Epithelial cell of esophagus (primary cell): Measurements from ENCODE around the gene DHRSX.
"Not testable (repeated sequence)": the region's sequence is repeated elsewhere in the genome, so short reads cannot be mapped to it uniquely, and the experiment has no call there.

Experiments used
- DNase-seq: peaks from one replicate; pipeline ENCODE4 v3.0.0; 2010; ENCODE audit warnings: low read depth
- H3K4me3 ChIP-seq: 2 replicates; pipeline ENCODE4 v1.5.1; 2011; ENCODE audit warnings: mild to moderate bottlenecking, low read length, control low read depth
- TF ChIP-seq, protein P1 (sequence below): IDR thresholded peaks from 2 replicates; pipeline ENCODE4 v1.5.1; 2011; ENCODE audit warnings: low read depth, mild to moderate bottlenecking, low read length, control low read depth, inconsistent platforms; ENCODE audit not compliant: insufficient read depth; ENCODE audit errors: missing control alignments

DHRSX gene

DNA sequence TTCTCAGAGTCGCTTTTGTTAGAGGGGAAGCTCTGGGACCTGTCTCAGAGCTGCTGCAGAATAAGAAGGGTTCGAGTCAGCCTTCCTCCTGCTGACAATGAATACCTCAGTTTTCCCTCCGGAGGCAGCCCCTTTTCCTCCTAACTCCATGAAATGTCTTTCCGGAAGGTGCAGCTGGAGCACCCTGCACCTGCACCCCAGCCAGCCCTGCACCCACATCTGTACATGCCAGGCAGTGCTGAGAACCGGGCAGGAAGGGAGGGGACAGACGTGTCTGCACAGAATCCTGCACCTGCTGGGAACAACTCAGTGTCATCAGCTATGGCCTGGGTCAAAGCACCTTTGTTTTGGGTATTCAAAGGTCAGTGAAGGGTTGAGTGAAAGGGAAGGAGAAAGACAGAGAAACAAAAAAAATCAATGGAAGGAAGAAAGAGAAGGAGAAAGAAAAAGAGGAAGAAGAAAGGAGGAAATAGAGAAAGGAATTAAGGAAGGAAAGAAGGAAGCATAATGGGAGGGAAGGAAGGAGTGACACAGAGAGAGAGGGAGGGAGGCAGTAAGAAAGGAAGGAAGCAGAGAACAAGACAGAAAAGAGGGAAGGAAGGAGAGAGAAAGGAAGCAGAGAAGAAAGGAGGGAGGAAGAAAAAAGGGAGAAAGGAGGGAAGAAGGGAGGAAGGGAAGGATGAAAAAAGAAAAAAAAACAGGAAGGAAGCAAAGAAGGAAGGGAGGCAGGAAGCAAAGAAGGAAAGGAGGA is 273.7 kb downstream of the DHRSX start:
- TF ChIP-seq, protein P1, sequence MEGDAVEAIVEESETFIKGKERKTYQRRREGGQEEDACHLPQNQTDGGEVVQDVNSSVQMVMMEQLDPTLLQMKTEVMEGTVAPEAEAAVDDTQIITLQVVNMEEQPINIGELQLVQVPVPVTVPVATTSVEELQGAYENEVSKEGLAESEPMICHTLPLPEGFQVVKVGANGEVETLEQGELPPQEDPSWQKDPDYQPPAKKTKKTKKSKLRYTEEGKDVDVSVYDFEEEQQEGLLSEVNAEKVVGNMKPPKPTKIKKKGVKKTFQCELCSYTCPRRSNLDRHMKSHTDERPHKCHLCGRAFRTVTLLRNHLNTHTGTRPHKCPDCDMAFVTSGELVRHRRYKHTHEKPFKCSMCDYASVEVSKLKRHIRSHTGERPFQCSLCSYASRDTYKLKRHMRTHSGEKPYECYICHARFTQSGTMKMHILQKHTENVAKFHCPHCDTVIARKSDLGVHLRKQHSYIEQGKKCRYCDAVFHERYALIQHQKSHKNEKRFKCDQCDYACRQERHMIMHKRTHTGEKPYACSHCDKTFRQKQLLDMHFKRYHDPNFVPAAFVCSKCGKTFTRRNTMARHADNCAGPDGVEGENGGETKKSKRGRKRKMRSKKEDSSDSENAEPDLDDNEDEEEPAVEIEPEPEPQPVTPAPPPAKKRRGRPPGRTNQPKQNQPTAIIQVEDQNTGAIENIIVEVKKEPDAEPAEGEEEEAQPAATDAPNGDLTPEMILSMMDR, result no peak
- no peak for DNase-seq
- no peak overlapping the region for H3K4me3 ChIP-seq

DNA sequence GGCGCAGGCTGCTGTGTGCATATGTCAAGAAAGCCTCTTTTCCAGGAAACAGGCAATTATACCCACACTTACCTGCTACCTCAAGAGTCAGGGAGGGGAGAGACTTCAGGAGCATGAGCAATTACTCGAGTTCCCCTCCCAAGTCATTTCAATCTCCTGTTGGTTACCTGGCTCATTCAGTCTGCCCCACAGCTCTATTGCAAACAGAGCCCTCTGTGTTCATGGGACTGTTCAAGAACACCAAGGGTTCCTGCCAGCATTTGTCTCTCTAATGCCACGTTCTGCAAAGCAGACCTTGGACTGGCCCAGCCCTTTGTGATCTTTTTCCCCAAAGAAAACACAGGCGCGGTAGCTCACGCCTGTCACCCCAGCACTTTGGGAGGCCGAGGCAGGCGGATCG is 274.6 kb downstream of the DHRSX start:
- no peak for DNase-seq
- H3K4me3 ChIP-seq, result no peak overlapping the region
- TF ChIP-seq, protein P1, result no peak

DNA sequence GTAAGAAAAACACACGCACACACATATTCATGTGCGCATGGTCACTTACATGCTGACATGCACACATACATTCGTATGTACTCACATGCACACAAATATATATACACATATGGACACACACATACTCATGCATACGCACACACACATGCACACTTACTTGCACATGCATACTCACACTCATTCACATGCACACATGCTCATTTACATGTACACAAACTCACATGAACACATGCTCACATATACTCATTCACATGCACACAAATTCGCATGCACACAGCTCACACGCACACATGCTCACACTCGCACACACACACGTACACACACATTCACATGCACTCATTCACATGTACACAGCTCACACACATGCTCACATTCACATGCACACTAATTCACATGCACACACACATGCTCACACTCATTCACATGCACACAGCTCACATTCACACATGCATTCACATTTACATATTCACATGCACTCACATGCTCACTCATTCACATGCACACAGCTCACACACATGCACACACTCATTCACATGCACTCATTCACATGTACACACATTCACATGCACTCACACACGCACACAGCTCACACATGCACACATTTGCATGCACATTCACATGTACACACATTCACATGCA is 276.1 kb downstream of the DHRSX start:
- no peak for DNase-seq
- H3K4me3 ChIP-seq, result no peak overlapping the region
- TF ChIP-seq, protein P1, result no peak

GRCh38 chrX:2224161-2224560 is 276.6 kb downstream of the DHRSX start:
- no peak for DNase-seq
- no peak overlapping the region for H3K4me3 ChIP-seq
- TF ChIP-seq, protein P1, result no peak

DNA sequence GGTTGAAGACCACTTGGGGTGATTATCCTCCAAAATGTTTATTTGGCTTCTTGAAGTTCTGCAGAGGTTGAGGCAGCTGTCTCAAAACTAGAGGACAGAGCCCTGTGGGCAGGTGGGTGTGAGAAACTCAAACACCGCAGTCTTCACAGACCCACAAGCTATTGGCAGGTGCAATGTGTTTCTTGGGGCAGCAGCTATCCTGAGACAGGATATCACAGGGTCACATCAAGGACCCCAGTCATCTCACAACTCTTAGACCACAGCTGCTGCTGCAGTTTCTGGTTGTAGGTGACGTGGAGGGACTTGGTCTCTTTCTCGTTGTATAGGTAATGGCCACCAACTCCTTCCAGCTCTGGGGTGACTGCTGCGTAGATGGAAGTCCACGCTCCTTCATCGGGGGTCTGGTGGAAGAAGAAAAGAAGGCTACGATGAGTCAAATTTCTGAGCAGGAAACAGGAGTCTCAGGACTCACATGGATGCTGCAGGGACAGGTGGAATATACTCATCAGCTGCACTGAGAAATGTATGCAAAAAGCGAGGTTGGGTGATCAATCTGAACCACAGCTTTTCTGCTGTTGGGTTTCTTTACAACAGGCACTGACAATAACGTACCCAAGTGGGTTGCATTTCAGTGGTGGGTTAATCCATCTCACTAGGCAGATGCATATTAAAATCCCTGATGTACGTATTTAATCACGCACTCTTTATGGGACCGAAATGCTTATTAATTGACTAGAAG is 279.8 kb downstream of the DHRSX start:
- no peak for DNase-seq
- TF ChIP-seq, protein P1, result no peak
- no peak overlapping the region for H3K4me3 ChIP-seq

- H3K4me3 ChIP-seq, result no peak overlapping the region
- DNase-seq, result no peak
- TF ChIP-seq, protein P1, result no peak
These were observed 280.5 kb downstream of the DHRSX start for GRCh38 chrX:2220296-2220695.

GRCh38 chrX:2214138-2214823 is 286.5 kb downstream of the DHRSX start:
- not testable (repeated sequence) for DNase-seq, H3K4me3 ChIP-seq

DNA sequence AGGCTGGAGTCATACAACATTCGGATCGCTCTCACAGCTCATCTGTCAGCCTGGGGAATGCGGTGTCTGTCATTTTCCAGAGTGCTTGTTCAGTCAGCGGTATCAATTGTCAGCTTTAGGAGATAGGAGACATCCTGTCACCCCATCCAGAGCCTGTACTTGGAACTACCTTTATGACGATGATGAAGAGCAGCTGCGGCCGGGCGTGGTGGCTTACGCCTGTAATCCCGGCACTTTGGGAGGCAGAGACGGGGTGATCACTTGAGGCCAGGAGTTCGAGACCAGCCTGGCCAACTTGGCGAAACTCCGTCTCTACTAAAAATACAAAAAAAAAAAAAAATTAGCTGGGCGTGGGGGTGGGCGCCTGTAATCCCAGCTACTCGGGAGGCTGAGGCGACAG is 289.1 kb downstream of the DHRSX start:
- DNase-seq, H3K4me3 ChIP-seq: not testable (repeated sequence)
